ENCODE data around the gene ASB1.

ASB1 gene

GRCh38 chr2:238461916-238462315 is 35.2 kb downstream of the ASB1 start:
- Histone ChIP-seq H3K36me3 (replicated peaks; ENCODE audit: insufficient read depth, low read length) (no peaks in the 10 kb centered on the region), H2AFZ (ENCODE audit: low read length) (no peak overlapping the region), H3K27me3 (replicated peaks; ENCODE audit: insufficient read depth, low read length) (no peaks in the 10 kb centered on the region), H3K9me2 (replicated peaks; ENCODE audit: insufficient read depth, low read length) (no peaks in the 10 kb centered on the region), H3K27ac (ENCODE audit: low read length) (no peak overlapping the region), H3K9me3 (replicated peaks; ENCODE audit: insufficient read depth, low read length) (no peaks in the 10 kb centered on the region), H3F3A (ENCODE audit: insufficient read depth, low read length) (no peaks in the 10 kb centered on the region), H3K4me2 (ENCODE audit: low read depth, low read length) (no peak overlapping the region), H3K79me2 (ENCODE audit: low read length) (no peaks in the 10 kb centered on the region), H3K9ac (ENCODE audit: low read length) (no peak overlapping the region), H4K20me1 (ENCODE audit: insufficient read depth, low read length) (no peaks in the 10 kb centered on the region), H3K4me3 (ENCODE audit: low read length) (no peak overlapping the region), H3K4me1 (ENCODE audit: low read length) (no peaks in the 10 kb centered on the region)
- no peak for TF ChIP-seq EZH2 (optimal IDR thresholded peaks at IDR 0.05; ENCODE audit: low read depth, low read length)
- TF ChIP-seq CTCF (IDR thresholded peaks at IDR 0.05; ENCODE audit: low read length), result no peak
- TF ChIP-seq EZH2phosphoT487 (IDR thresholded peaks at IDR 0.05; ENCODE audit: low read length), result no peak
- DNase-seq, result no peak

GRCh38 chr2:238462782-238463396 is 36.2 kb downstream of the ASB1 start:
- H3K79me2 ChIP-seq (ENCODE audit: low read length), result no peaks in the 10 kb centered on the region
- H3K4me2 ChIP-seq (ENCODE audit: low read depth, low read length), result no peak overlapping the region
- DNase-seq, result peak; percentile 77
- H3K9me2 ChIP-seq (replicated peaks; ENCODE audit: insufficient read depth, low read length), result no peaks in the 10 kb centered on the region
- no peaks in the 10 kb centered on the region for H3K4me1 ChIP-seq (ENCODE audit: low read length)
- no peak overlapping the region for H3K4me3 ChIP-seq (ENCODE audit: low read length)
- H3F3A ChIP-seq (ENCODE audit: insufficient read depth, low read length), result no peaks in the 10 kb centered on the region
- TF ChIP-seq EZH2 (optimal IDR thresholded peaks at IDR 0.05; ENCODE audit: low read depth, low read length), result no peak
- TF ChIP-seq CTCF (IDR thresholded peaks at IDR 0.05; ENCODE audit: low read length), result peak; percentile 71
- no peak for TF ChIP-seq EZH2phosphoT487 (IDR thresholded peaks at IDR 0.05; ENCODE audit: low read length)
- no peaks in the 10 kb centered on the region for H3K9me3 ChIP-seq (replicated peaks; ENCODE audit: insufficient read depth, low read length)
- H3K27me3 ChIP-seq (replicated peaks; ENCODE audit: insufficient read depth, low read length), result no peaks in the 10 kb centered on the region
- H3K27ac ChIP-seq (ENCODE audit: low read length), result no peak overlapping the region
- H3K9ac ChIP-seq (ENCODE audit: low read length), result no peak overlapping the region
- no peak overlapping the region for H2AFZ ChIP-seq (ENCODE audit: low read length)
- no peaks in the 10 kb centered on the region for H4K20me1 ChIP-seq (ENCODE audit: insufficient read depth, low read length)
- no peaks in the 10 kb centered on the region for H3K36me3 ChIP-seq (replicated peaks; ENCODE audit: insufficient read depth, low read length)

- Histone ChIP-seq H4K20me1 (ENCODE audit: insufficient read depth, low read length) (no peaks in the 10 kb centered on the region), H3K9ac (ENCODE audit: low read length) (no peak overlapping the region), H2AFZ (ENCODE audit: low read length) (no peak overlapping the region), H3K27ac (ENCODE audit: low read length) (no peak overlapping the region), H3K27me3 (replicated peaks; ENCODE audit: insufficient read depth, low read length) (no peaks in the 10 kb centered on the region), H3K4me1 (ENCODE audit: low read length) (no peaks in the 10 kb centered on the region), H3K4me2 (ENCODE audit: low read depth, low read length) (no peak overlapping the region), H3K9me2 (replicated peaks; ENCODE audit: insufficient read depth, low read length) (no peaks in the 10 kb centered on the region), H3K4me3 (ENCODE audit: low read length) (no peak overlapping the region), H3F3A (ENCODE audit: insufficient read depth, low read length) (no peaks in the 10 kb centered on the region), H3K79me2 (ENCODE audit: low read length) (no peaks in the 10 kb centered on the region), H3K9me3 (replicated peaks; ENCODE audit: insufficient read depth, low read length) (no peaks in the 10 kb centered on the region), H3K36me3 (replicated peaks; ENCODE audit: insufficient read depth, low read length) (no peaks in the 10 kb centered on the region)
- no peak for DNase-seq
- TF ChIP-seq EZH2 (optimal IDR thresholded peaks at IDR 0.05; ENCODE audit: low read depth, low read length) (no peak), EZH2phosphoT487 (IDR thresholded peaks at IDR 0.05; ENCODE audit: low read length) (no peak), CTCF (IDR thresholded peaks at IDR 0.05; ENCODE audit: low read length) (no peak)
These were observed 37.7 kb downstream of the ASB1 start for GRCh38 chr2:238464389-238464788.

Measured in MM.1S (cell line).